Kidney glomerular epithelial cell (primary cell): ENCODE data around the gene FBXO27.
"Not testable (repeated sequence)": the region's sequence is repeated elsewhere in the genome, so short reads cannot be mapped to it uniquely, and the experiment has no call there.

Experiments
- DNase-seq: peaks from one replicate; lab custom pipeline; 2025; lab: John Stamatoyannopoulos, UW

Gene FBXO27

GRCh38 chr19:39038098-39038497 is 5.7 kb upstream of the FBXO27 start:
- peak; percentile 50 for DNase-seq

- no peak for DNase-seq
Observed at GRCh38 chr19:39037194-39037593, 4.8 kb upstream of the FBXO27 start.

- no peak for DNase-seq
Observed at GRCh38 chr19:39036581-39036980, 4.2 kb upstream of the FBXO27 start.

DNA sequence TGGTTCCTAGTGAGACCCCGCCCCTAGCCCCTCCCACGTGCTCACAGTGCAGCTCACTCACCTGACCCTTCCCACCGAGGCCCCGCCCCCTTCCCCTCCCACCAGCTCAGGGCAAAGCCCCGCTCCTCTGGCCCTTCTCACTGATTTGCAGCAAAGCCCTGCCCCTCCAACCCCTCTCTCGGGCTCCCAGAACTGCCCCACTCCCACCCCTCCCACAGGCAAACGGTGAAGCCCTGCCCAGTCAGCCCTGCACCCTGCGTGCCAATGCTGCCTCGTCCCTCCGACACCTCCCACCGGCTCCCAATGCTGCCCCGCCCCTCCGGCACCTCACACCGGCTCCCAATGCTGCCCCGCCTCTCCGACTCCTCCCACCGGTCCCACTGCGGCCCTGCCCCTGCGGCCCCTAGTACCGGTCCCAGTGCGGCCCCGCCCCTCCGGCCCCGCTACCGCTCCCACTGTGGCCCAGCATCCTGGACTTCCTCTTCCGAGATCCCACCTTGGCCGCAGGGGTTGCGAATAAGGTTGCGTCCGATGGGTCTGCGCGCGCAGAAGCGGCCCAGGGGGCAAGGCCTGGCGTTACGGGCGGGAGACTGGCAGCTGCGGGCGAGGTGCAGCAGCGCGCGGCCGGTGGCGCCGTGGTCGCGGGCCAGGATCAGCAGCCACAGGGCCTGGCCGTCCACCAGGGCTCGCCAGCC is 834 bp downstream of the FBXO27 start:
- DNase-seq = peak; percentile 91

GRCh38 chr19:39030854-39031367 is 1.4 kb downstream of the FBXO27 start:
- no peak for DNase-seq

DNA sequence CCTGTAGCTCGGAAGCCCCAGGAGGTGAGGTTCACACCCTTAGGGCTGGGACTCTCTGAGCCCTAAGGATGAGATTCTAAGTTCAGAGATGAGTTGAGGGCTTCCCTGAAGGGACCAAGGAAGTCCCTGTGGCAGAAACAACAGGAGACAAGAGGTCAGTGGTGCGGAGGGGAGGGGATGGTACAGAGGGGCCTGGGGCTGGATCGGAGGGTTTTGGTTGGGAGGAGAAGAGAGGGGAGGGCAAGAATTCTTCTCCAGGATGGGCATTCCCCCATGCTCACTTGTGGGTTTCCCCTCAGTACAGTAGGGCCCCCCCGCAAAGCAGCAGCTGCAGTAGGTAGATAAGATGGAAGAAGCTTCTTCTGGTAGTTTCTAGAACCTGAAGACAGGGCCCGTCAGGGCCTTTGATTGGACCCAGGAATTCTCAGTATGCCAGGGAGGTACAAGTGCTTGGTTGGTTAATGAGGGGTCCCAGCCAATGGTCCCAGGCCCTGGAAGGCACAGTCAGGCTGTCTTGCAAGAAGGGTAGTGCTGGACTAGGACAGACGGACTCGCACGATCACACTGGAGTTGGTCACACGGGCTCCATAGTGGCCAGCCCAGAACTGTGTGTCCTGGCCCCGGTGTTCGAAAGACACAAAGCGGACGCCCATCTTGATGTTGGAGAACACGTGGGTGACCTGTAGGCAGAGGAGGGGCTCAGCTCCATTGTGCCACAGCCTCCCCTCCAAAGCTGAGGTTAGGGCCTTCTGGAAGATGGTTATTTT is 7.3 kb downstream of the FBXO27 start:
- DNase-seq = no peak

DNA sequence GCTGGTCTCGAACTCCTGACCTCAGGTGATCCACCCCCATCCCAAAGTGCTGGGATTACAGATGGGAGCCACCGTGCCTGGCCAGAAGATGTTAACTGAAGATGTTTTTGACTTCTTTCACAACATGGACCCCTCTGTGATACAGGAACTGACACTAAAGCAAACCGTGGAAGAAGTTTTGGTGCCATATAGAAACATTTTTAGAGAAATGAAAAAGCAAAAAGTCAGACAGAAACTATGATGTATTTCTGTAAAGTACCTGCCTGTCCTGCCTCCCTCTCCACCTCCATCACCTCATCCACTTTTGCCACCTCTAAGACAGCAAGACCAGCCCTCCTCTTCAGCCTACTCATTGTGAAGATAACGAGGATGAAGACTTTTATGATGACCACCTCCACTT is 11.3 kb downstream of the FBXO27 start:
- DNase-seq = no peak

DNA sequence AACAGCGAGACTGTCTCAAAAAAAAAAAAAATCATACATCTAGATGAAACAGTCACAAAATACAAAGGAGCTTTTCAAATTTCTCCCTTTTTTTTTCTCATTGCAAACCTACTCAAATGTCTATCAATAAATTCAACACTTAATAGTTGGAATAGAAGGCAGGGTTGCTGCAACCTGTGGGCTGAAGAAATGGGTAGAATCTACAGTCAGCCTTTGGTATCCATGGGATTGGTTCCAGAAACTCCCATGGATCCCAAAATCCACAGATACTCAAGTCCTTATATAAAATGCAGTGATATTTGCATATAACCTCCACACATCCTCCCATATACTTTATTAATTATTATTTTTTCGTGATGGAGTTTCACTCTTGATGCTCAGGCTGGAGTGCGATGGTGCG is 14.7 kb downstream of the FBXO27 start:
- DNase-seq = no peak

DNA sequence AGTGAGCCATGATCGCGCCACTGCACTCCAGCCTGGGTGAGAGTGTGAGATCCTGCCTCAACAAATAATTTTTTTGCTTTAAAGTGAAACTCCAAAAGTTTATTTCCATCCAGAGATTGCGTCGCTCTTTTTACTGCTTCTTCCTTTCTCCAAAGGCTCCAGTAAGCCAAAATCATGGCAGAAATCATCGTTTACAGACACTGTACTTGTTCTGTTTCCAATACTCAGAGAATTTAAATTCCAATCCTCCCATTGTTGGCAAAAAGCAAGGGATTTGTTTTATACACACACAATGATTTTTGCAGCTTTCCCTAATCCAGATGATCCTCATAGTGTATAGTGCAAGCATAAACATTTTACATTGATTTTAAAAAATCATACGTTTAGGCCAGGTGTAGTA is 15.3 kb downstream of the FBXO27 start:
- DNase-seq = no peak

- no peak for DNase-seq
Observed at GRCh38 chr19:39014037-39014436, 18.3 kb downstream of the FBXO27 start.

GRCh38 chr19:39009001-39009400 is 23.3 kb downstream of the FBXO27 start:
- no peak for DNase-seq

DNA sequence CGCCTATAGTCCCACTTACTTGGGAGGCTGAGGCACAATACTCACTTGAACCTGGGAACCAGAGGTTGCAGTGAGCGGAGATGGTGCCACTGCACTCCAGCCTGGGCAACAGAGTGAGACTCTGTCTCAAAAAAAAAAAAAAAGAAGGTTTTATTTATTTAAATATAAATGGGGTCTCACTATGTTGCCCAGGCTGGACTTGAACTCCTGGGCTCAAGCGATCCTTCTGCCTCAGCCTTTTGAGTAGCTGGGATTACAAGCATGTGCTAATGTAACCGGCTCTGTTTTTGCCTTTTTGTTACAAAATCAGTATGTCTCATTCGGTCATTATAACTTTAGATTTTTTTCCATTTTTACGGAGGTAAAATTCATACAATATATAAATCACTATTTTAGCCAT is 24.2 kb downstream of the FBXO27 start:
- no peak for DNase-seq

- no peak for DNase-seq
Observed at GRCh38 chr19:39007096-39007495, 25.3 kb downstream of the FBXO27 start.

- no peak for DNase-seq
Observed at GRCh38 chr19:39004403-39004802, 27.9 kb downstream of the FBXO27 start.

DNA sequence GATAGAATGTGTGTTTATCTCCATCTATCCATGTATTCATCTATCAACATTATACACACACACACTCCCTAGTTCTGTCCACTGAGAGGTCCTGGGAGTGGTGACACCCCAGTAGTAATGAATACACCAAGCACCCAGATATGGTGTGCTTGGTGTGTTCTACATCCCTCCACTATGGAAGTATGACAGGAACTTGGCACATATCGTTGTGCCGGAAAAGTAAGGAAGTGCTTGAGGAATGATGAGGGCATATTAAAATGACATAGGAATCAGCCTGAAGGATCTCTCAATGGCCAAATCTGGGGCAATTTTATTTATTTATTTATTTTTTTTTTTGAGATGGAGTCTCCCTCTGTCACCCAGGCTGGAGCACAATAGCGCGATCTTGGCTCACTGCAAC is 28.6 kb downstream of the FBXO27 start:
- DNase-seq = no peak

- no peak for DNase-seq
Observed at GRCh38 chr19:39003188-39003587, 29.2 kb downstream of the FBXO27 start.

DNA sequence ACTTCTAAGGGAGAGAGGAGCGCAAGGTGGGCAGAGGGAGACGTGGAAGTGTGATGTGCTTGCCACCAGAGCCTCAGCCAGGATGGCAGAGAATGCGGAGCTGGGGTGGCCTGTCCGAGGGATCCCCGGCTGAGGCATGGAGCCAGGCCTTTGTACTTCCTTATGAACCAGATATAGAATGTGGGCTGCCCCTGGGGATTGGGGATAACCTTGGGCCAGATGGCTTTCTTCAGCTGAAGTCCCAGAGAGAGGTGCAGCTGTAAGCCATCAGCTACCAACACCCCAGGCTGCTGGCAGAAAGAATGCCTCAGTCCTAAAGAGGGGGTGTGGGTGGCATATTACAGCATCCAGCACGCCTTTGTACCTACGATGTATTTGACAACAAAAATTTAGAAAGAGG is 31.3 kb downstream of the FBXO27 start:
- DNase-seq = no peak

- DNase-seq = not testable (repeated sequence)
Observed at GRCh38 chr19:38997576-38997975, 34.8 kb downstream of the FBXO27 start.

- peak; percentile 33 for DNase-seq
Observed at GRCh38 chr19:38993271-38993670, 39.1 kb downstream of the FBXO27 start.

DNA sequence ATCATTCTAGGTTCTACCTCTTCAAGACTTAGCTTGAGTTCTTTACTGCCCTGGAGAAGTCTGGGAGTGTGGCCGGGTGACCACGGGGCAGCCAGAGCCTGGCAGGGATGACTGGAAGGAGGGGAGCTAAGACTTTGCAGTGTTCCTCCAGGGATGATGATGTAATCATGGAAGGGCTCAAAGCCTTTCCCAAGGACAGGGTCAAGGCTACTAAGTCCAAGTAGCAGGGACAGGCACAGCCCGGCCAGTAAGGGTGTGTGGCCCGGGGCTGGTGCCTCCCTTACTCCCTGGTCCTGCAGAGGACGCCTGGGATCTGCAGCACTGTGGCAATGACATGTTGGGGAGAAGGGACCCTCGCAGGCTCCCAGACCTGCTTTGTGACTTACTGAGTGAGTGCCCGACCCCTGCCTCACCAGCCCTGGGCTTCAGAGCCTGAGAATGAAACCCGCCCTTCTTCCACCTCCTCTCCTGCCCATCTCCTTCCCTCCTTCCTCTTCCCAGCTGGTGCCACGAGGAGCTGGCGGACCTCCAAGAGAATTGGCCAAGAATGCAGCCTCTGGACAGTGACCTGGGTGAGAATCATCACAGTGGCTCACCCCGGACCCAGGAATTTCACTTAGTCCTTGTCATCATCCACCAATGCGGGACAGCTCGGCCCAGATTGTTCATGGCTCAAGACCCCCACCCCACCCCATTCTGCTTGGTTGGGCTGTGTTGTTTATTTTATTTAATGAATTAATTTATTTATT is 41.2 kb downstream of the FBXO27 start:
- DNase-seq = no peak

DNA sequence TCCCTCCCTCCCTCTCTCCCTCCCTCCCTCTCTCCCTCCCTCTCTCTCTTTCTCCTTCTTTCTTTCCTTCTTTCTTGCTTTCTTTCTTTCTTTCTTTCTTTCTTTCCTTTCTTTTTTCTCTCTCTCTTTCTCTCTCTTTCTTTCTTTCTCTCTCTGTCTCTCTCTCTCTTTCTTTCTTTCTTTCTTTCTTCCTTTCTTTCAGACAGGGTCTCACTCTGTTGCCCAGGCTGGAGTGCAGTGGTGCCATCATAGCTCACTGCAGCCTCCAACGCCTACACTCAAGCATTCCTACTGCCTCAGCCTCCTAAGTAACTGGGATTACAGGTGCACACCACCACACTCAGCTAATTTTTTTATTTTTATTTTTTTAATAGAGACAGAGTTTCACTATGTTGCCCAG is 42.7 kb downstream of the FBXO27 start:
- DNase-seq = not testable (repeated sequence)

DNA sequence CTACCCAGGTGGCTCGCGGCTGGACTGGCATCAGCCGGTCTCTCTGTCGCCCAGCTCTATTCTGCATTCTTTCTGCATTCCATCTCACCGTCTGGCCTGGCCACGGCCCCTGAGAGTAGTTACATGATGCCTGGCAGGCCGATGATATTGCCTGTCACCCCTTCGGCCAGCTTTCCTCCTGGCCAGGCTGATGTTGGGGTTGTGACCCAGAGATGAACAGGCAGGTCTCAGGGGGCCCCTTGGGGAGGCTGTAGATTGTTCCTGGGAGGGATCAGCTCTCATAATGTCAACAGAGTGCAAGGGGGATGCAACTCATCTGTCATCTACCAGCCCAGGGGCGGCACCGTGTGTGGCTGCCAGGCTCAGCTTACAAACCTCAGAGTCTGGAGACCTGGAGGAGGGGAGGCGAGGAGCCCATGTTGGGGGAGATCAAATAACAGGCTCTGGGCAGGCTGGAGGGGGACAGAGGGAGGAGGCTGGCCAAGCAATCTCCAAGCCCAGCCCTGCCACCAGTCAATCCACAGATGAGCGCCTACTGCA is 43.2 kb downstream of the FBXO27 start:
- DNase-seq = peak; percentile 9
